ENCODE results near the gene SLC19A2. TPM values are rescaled to one million over a fixed set of nuclear protein-coding genes. Genes with fewer than 3 reads are reported as not detected.

SLC19A2 gene
- total RNA-seq, 1 donor from 2014 or later: 14.1 TPM

DNA sequence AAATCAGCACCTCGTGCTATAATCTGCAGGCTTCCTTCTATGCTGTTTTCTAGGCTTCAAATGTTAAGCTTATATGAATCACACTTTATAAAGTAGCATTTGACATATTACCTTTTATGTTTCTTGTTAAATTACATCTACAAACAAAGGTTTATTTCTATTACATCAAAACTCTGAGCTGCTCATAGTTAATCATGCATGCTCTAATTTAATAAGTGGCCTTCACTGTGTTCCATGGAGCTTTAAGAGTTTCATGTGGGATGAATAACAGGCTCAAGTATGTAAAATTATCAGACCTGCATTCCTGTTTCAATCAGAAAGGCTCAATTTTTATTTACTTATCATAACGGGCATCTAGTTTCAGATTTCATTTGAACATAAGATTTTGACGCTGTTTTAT lies 13.0 kb downstream of the SLC19A2 start:
- no peak overlapping the region for H3K4me3 ChIP-seq (ENCODE audit: insufficient read depth, low read depth, low read length)
- H3K27ac ChIP-seq (ENCODE audit: low read depth, low read length): no peak overlapping the region
- H3K27me3 ChIP-seq (ENCODE audit: insufficient read depth, low read length): no peaks in the 10 kb centered on the region
- no peak overlapping the region for H3K27ac Mint-ChIP-seq (ENCODE audit: unreplicated experiment)
- H3K79me2 ChIP-seq (ENCODE audit: insufficient read depth, low read length): peaks cover 13% of the 10 kb centered on the region
- no peak overlapping the region for H2AFZ ChIP-seq (ENCODE audit: low read depth, low read length)
- H4K20me1 ChIP-seq (ENCODE audit: insufficient read depth, low read length): peaks cover 17% of the 10 kb centered on the region
- FAIRE-seq (no peak), DNase-seq (ENCODE audit: low read depth) (peak; percentile 74)
- no peaks in the 10 kb centered on the region for H3K36me3 ChIP-seq (ENCODE audit: insufficient read depth, low read length)
- H3K9me3 ChIP-seq (ENCODE audit: insufficient read depth, low read depth, low read length): no peaks in the 10 kb centered on the region
- H3K4me1 ChIP-seq (ENCODE audit: insufficient read depth, low read length): no peaks in the 10 kb centered on the region
- H3K27me3 Mint-ChIP-seq (ENCODE audit: low read depth, unreplicated experiment): no peaks in the 10 kb centered on the region
- H3K9me3 Mint-ChIP-seq (ENCODE audit: unreplicated experiment): no peaks in the 10 kb centered on the region
- no peak overlapping the region for H3K4me3 Mint-ChIP-seq (ENCODE audit: unreplicated experiment)
- no peak overlapping the region for H3K4me2 ChIP-seq (ENCODE audit: low read length)
- peaks cover 2% of the 10 kb centered on the region for H3K36me3 Mint-ChIP-seq (ENCODE audit: low read depth, unreplicated experiment)
- TF ChIP-seq, protein P1, sequence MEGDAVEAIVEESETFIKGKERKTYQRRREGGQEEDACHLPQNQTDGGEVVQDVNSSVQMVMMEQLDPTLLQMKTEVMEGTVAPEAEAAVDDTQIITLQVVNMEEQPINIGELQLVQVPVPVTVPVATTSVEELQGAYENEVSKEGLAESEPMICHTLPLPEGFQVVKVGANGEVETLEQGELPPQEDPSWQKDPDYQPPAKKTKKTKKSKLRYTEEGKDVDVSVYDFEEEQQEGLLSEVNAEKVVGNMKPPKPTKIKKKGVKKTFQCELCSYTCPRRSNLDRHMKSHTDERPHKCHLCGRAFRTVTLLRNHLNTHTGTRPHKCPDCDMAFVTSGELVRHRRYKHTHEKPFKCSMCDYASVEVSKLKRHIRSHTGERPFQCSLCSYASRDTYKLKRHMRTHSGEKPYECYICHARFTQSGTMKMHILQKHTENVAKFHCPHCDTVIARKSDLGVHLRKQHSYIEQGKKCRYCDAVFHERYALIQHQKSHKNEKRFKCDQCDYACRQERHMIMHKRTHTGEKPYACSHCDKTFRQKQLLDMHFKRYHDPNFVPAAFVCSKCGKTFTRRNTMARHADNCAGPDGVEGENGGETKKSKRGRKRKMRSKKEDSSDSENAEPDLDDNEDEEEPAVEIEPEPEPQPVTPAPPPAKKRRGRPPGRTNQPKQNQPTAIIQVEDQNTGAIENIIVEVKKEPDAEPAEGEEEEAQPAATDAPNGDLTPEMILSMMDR (IDR thresholded peaks at IDR 0.05; ENCODE audit: insufficient read depth, low read depth, low read length): no peak
- no peak for TF ChIP-seq EZH2 (IDR thresholded peaks at IDR 0.05; ENCODE audit: insufficient read depth, low read length)
- H3K9ac ChIP-seq (ENCODE audit: low read length): no peak overlapping the region
- H3K4me1 Mint-ChIP-seq (ENCODE audit: low read depth, unreplicated experiment): peaks cover 5% of the 10 kb centered on the region

DNA sequence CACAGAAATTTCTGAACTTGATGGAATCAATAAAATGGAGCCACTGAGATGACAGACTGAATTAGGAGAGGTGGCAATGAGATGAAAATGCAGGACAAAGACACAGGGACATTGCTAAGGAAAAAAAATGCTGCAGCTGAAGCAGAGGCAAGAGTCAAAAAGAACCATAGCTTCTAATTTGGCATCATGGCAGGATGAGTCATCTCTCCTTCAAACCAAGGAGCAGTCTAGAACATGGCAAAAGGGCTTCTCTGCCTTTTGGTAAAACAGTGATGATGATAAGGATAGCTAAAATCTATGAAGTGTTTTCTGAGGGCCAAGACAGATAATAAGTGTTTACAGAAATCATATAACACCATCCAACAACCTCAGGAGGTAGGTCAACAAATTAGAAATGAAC lies 16.8 kb downstream of the SLC19A2 start:
- FAIRE-seq (no peak), DNase-seq (ENCODE audit: low read depth) (no peak)
- Histone ChIP-seq H3K9ac (ENCODE audit: low read length) (no peak overlapping the region), H3K27me3 (ENCODE audit: insufficient read depth, low read length) (no peaks in the 10 kb centered on the region), H3K4me3 (ENCODE audit: insufficient read depth, low read depth, low read length) (no peak overlapping the region), H3K36me3 (ENCODE audit: insufficient read depth, low read length) (no peaks in the 10 kb centered on the region), H3K4me1 (ENCODE audit: insufficient read depth, low read length) (no peaks in the 10 kb centered on the region), H2AFZ (ENCODE audit: low read depth, low read length) (no peak overlapping the region), H3K27ac (ENCODE audit: low read depth, low read length) (no peak overlapping the region), H4K20me1 (ENCODE audit: insufficient read depth, low read length) (peaks cover 4% of the 10 kb centered on the region), H3K4me2 (ENCODE audit: low read length) (no peak overlapping the region), H3K79me2 (ENCODE audit: insufficient read depth, low read length) (no peaks in the 10 kb centered on the region), H3K9me3 (ENCODE audit: insufficient read depth, low read depth, low read length) (no peaks in the 10 kb centered on the region)
- Mint-ChIP-seq H3K4me1 (ENCODE audit: low read depth, unreplicated experiment) (peaks cover 5% of the 10 kb centered on the region), H3K27me3 (ENCODE audit: low read depth, unreplicated experiment) (no peaks in the 10 kb centered on the region), H3K9me3 (ENCODE audit: unreplicated experiment) (no peaks in the 10 kb centered on the region), H3K27ac (ENCODE audit: unreplicated experiment) (no peak overlapping the region), H3K4me3 (ENCODE audit: unreplicated experiment) (no peak overlapping the region), H3K36me3 (ENCODE audit: low read depth, unreplicated experiment) (no peaks in the 10 kb centered on the region)
- TF ChIP-seq, protein P1 (IDR thresholded peaks at IDR 0.05; ENCODE audit: insufficient read depth, low read depth, low read length): no peak
- no peak for TF ChIP-seq EZH2 (IDR thresholded peaks at IDR 0.05; ENCODE audit: insufficient read depth, low read length)

DNA sequence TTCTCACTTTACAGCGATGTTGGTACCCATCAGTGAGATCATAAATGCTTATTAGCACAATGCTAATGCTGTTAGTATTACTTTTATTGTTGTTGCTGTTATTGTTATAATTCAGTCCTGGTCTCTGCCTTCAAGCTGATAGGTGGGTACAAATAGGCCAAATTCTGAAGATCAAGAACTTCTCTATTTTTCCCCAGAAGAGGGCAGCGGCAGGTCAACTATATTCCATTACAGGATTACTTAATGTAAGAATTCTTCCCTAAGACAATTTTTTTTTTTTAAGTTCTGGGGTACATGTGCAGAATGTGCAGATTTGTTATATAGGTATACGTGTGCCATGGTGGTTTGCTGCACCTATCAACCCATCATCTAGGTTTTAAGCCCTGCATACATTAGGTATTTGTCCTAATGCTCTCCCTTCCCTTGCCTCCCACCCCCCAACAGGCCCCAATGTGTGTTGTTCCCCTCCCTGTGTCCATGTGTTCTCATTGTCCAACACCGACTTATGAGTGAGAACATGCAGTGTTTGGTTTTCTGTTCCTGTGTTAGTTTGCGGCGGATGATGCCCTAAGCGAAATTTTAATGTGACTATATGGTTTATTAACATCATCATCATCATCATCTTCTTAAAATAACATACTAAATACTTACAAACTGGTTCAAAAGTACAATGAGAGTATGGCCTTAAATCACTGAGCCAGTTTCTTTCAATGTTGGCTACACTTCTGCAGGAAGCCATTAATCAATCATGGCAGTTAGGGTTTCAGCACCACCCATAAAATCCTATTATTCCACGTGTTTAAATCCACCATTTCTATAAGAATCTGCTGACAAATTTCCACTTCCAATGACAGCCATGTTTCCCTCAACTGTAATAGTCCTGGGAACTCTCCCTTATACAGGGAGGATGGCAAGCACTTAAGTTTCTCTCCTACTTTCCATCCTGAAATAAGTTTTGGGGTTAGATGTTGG lies 19.2 kb downstream of the SLC19A2 start:
- peak; percentile 70 for FAIRE-seq
- no peak overlapping the region for H3K4me2 ChIP-seq (ENCODE audit: low read length)
- H3K4me3 Mint-ChIP-seq (ENCODE audit: unreplicated experiment): no peak overlapping the region
- no peaks in the 10 kb centered on the region for H3K27me3 Mint-ChIP-seq (ENCODE audit: low read depth, unreplicated experiment)
- no peak overlapping the region for H2AFZ ChIP-seq (ENCODE audit: low read depth, low read length)
- H3K27me3 ChIP-seq (ENCODE audit: insufficient read depth, low read length): no peaks in the 10 kb centered on the region
- no peaks in the 10 kb centered on the region for H3K79me2 ChIP-seq (ENCODE audit: insufficient read depth, low read length)
- H3K36me3 ChIP-seq (ENCODE audit: insufficient read depth, low read length): no peaks in the 10 kb centered on the region
- no peak overlapping the region for H3K27ac ChIP-seq (ENCODE audit: low read depth, low read length)
- no peak overlapping the region for H3K9ac ChIP-seq (ENCODE audit: low read length)
- H3K4me1 Mint-ChIP-seq (ENCODE audit: low read depth, unreplicated experiment): peaks cover 5% of the 10 kb centered on the region
- peak; percentile 17 for DNase-seq (ENCODE audit: low read depth)
- no peaks in the 10 kb centered on the region for H3K9me3 Mint-ChIP-seq (ENCODE audit: unreplicated experiment)
- H4K20me1 ChIP-seq (ENCODE audit: insufficient read depth, low read length): no peaks in the 10 kb centered on the region
- H3K36me3 Mint-ChIP-seq (ENCODE audit: low read depth, unreplicated experiment): no peaks in the 10 kb centered on the region
- no peak overlapping the region for H3K27ac Mint-ChIP-seq (ENCODE audit: unreplicated experiment)
- TF ChIP-seq EZH2 (IDR thresholded peaks at IDR 0.05; ENCODE audit: insufficient read depth, low read length): no peak
- TF ChIP-seq, protein P1 (IDR thresholded peaks at IDR 0.05; ENCODE audit: insufficient read depth, low read depth, low read length): peak; percentile 17
- H3K4me1 ChIP-seq (ENCODE audit: insufficient read depth, low read length): no peaks in the 10 kb centered on the region
- H3K4me3 ChIP-seq (ENCODE audit: insufficient read depth, low read depth, low read length): no peak overlapping the region
- H3K9me3 ChIP-seq (ENCODE audit: insufficient read depth, low read depth, low read length): no peaks in the 10 kb centered on the region

Measured in astrocyte (in vitro differentiated cells and primary cell).